Endothelial cell (in vitro differentiated cells): ENCODE measurements around the gene PPARD. TPM values are rescaled to one million over a fixed set of nuclear protein-coding genes. Genes with fewer than 3 reads are reported as not detected.

Experiments
- DNase-seq: peaks from one replicate; pipeline ENCODE4 v3.0.0; 2021; ENCODE audit warnings: low spot score
- H3K27ac Mint-ChIP-seq: one replicate; pipeline ENCODE4 v1.8.0; 2021; ENCODE audit warnings: mixed read lengths, inconsistent platforms; ENCODE audit not compliant: unreplicated experiment
- H3K27me3 Mint-ChIP-seq: one replicate; pipeline ENCODE4 v1.8.0; 2021; ENCODE audit warnings: mild to moderate bottlenecking, moderate library complexity, mixed read lengths, inconsistent platforms; ENCODE audit not compliant: unreplicated experiment
- H3K36me3 Mint-ChIP-seq: one replicate; pipeline ENCODE4 v1.8.0; 2021; ENCODE audit warnings: mild to moderate bottlenecking, low read depth, mixed read lengths, inconsistent platforms; ENCODE audit not compliant: unreplicated experiment
- H3K4me1 Mint-ChIP-seq: one replicate; pipeline ENCODE4 v1.8.0; 2021; ENCODE audit warnings: mild to moderate bottlenecking, mixed read lengths, inconsistent platforms; ENCODE audit not compliant: unreplicated experiment
- H3K4me3 Mint-ChIP-seq: one replicate; pipeline ENCODE4 v1.8.0; 2021; ENCODE audit warnings: mild to moderate bottlenecking, mixed read lengths, inconsistent platforms; ENCODE audit not compliant: unreplicated experiment
- H3K9me3 Mint-ChIP-seq: one replicate; pipeline ENCODE4 v1.8.0; 2021; ENCODE audit warnings: mixed read lengths, inconsistent platforms; ENCODE audit not compliant: unreplicated experiment
- CTCF ChIP-seq: fragments of 200-600 bp; sonication (generic); IDR thresholded peaks from one replicate; pipeline ENCODE4 v1.5.0; 2021; ENCODE audit warnings: antibody characterized with exemption; ENCODE audit not compliant: unreplicated experiment
- total RNA-seq: library from RNA; stranded (reverse); fragmentation: NEBNext Ultra II Directional; extraction: Animal tissue kit (Norgen Biotek cat#: 25700); gene quantifications from one replicate; pipeline ENCODE4 v1.2.1, GENCODE V29; 2021; ENCODE audit not compliant: unreplicated experiment

The PPARD gene
- total RNA-seq, 1 donor from 2014 or later, result 38.7 TPM

- H3K4me3 Mint-ChIP-seq, result peak overlapping the region; percentile 42
- no peaks in the 10 kb centered on the region for H3K9me3 Mint-ChIP-seq
- H3K36me3 Mint-ChIP-seq, result no peaks in the 10 kb centered on the region
- DNase-seq, result no peak
- no peak for TF ChIP-seq CTCF
- H3K27ac Mint-ChIP-seq, result peak overlapping the region; percentile 30
- H3K4me1 Mint-ChIP-seq, result peaks cover 37% of the 10 kb centered on the region
- no peaks in the 10 kb centered on the region for H3K27me3 Mint-ChIP-seq
These were observed 32.6 kb upstream of the PPARD start for GRCh38 chr6:35309611-35310264.

- H3K9me3 Mint-ChIP-seq, result no peaks in the 10 kb centered on the region
- H3K4me3 Mint-ChIP-seq, result peak overlapping the region; percentile 42
- H3K27ac Mint-ChIP-seq, result peak overlapping the region; percentile 57
- H3K36me3 Mint-ChIP-seq, result no peaks in the 10 kb centered on the region
- H3K27me3 Mint-ChIP-seq, result no peaks in the 10 kb centered on the region
- H3K4me1 Mint-ChIP-seq, result peaks cover 37% of the 10 kb centered on the region
- TF ChIP-seq CTCF, result no peak
- no peak for DNase-seq
These were observed 32.0 kb upstream of the PPARD start for GRCh38 chr6:35310265-35310831.

DNA sequence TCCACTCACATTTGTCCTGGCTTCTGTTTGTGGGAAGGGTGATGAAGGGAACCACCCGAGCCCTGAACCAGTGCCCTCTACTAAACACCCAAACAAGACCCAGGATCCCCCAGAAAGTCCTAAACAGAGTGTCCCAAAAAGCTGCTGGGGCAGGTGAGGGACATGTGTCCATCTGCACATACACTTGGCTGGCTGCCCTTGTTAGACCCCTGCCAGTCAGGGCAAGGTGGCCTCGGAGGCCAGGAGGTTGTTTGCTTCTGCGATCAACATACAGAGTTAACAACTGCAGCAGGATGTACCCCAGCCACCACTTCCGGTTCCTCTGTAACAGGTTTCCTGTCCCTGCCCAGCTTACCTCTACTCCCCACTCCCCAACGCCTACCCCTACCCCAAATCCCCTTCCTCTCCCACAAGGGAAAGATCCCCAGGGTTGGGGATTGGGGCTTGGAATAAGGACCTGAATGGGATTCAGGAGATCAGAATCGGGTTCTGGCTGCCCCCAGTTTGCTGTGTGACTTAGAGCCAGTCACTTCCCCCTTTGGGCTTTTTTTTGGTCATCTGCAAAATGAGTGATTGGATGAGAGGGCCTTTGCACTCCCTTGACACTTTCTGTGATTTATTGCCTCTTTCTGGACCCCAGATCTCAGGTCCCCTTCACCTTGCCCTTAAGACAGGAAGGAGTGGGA, 30.8 kb upstream of the PPARD start:
- Mint-ChIP-seq H3K4me3 (peak overlapping the region; percentile 65), H3K9me3 (no peaks in the 10 kb centered on the region), H3K27me3 (no peaks in the 10 kb centered on the region), H3K27ac (peak overlapping the region; percentile 53), H3K36me3 (no peaks in the 10 kb centered on the region), H3K4me1 (peaks cover 37% of the 10 kb centered on the region)
- DNase-seq, result no peak
- TF ChIP-seq CTCF, result no peak

DNA sequence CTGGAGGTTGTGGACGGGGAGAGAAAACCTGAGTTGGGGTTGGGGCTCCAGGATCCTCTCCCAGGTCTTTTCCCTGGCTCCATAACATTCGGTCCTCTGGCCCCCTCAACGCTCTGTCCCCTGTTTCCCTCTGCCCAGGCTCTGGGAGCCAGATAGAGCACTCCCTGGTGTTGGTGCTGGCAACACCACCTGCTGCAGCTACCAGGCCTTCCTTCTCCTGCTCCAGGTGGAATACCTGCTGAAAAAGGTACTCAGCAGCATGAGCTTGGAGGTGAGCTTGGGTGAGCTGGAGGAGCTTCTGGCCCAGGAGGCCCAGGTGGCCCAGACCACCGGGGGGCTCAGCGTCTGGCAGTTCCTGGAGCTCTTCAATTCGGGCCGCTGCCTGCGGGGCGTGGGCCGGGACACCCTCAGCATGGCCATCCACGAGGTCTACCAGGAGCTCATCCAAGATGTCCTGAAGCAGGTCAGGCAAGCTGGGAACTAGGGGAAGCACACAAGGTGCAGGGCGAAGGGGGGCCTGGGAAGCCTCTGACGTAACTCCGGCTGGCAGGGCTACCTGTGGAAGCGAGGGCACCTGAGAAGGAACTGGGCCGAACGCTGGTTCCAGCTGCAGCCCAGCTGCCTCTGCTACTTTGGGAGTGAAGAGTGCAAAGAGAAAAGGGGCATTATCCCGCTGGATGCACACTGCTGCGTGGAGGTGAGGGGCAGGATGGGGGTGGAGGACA, 30.1 kb upstream of the PPARD start:
- TF ChIP-seq CTCF, result no peak
- Mint-ChIP-seq H3K27ac (peak overlapping the region; percentile 53), H3K4me3 (peak overlapping the region; percentile 65), H3K27me3 (no peaks in the 10 kb centered on the region), H3K36me3 (peaks cover 2% of the 10 kb centered on the region), H3K9me3 (no peaks in the 10 kb centered on the region), H3K4me1 (peaks cover 37% of the 10 kb centered on the region)
- no peak for DNase-seq
